ENCODE data around the gene IL4.

The IL4 gene

GRCh38 chr5:132695956-132696355, 22.2 kb downstream of the IL4 start:
- no peak for DNase-seq (ENCODE audit: low read depth in 2 of 2)

- no peak for DNase-seq (ENCODE audit: low read depth in 2 of 2)
Observed at GRCh38 chr5:132704875-132705274, 31.1 kb downstream of the IL4 start.

GRCh38 chr5:132708645-132709044, 34.9 kb downstream of the IL4 start:
- no peak for DNase-seq (ENCODE audit: low read depth in 2 of 2)

GRCh38 chr5:132714456-132715307, 40.9 kb downstream of the IL4 start:
- no peak for DNase-seq (ENCODE audit: low read depth in 2 of 2)

- no peak for DNase-seq (ENCODE audit: low read depth in 2 of 2)
Observed at GRCh38 chr5:132718544-132719312, 44.9 kb downstream of the IL4 start.

- no peak for DNase-seq (ENCODE audit: low read depth in 2 of 2)
Observed at GRCh38 chr5:132725745-132726144, 52.0 kb downstream of the IL4 start.

GRCh38 chr5:132729896-132730295, 56.1 kb downstream of the IL4 start:
- DNase-seq (ENCODE audit: low read depth in 2 of 2) = no peak

Data from stimulated activated CD8-positive, alpha-beta memory T cell treated with anti-CD3 and anti-CD28 coated beads, Interleukin-7, amount 100 ng/mL, for 4 hours (primary cell).